PC-3 (cell line): Measurements from ENCODE around the gene TTBK2. TPM values are rescaled to one million over a fixed set of nuclear protein-coding genes. Genes with fewer than 3 reads are reported as not detected.

ENCODE experiments used
- ATAC-seq: fragments of 200-7000 bp; cut with Tn5 transposase; 2 replicates; pipeline ENCODE4 v1.9.1; 2020; ENCODE audit warnings: mild to moderate bottlenecking, moderate library complexity
- BruUV-seq: library from RNA; stranded (reverse); fragments of 400-500 nt; replicated peaks from 2 replicates; lab custom pipeline; 2021; lab: Mats Ljungman, UMichigan
- CTCF ChIA-PET: fragments of 300-600 bp; sonication (Branson Sonifier 250); formaldehyde crosslinking; loops from one replicate; lab custom pipeline; 2022; ENCODE audit warnings: antibody characterized with exemption; lab: Charles Lee
- POLR2A ChIA-PET: fragments of 300-600 bp; sonication (Branson Sonifier 250); formaldehyde crosslinking; loops from one replicate; lab custom pipeline; 2022; ENCODE audit warnings: antibody characterized with exemption; ENCODE audit not compliant: unreplicated experiment; lab: Charles Lee
- DNase-seq: peaks from one replicate; pipeline ENCODE4 v3.0.0-alpha.2; 2015
- H2AFZ ChIP-seq: fragments of 300-600 bp; sonication (generic); 2 replicates; pipeline ENCODE4 v1.6.0; 2016; ENCODE audit warnings: antibody characterized with exemption, low read length
- H3F3A ChIP-seq: fragments of 300-600 bp; sonication (generic); one replicate; pipeline ENCODE4 v1.6.0; 2017; ENCODE audit warnings: antibody characterized with exemption, low read length, control low read depth, mild to moderate bottlenecking; ENCODE audit not compliant: unreplicated experiment
- H3K27ac ChIP-seq: fragments of 300-600 bp; sonication (generic); 2 replicates; pipeline ENCODE4 v1.5.1; 2016; ENCODE audit warnings: mild to moderate bottlenecking, low read length
- H3K27me3 ChIP-seq: fragments of 300-600 bp; sonication (generic); 2 replicates; pipeline ENCODE4 v1.6.1; 2016; ENCODE audit warnings: low read length, mixed read lengths
- H3K36me3 ChIP-seq: fragments of 300-600 bp; sonication (generic); 2 replicates; pipeline ENCODE4 v1.6.1; 2016; ENCODE audit warnings: low read depth, mixed run types, low read length, mixed read lengths
- H3K4me1 ChIP-seq: fragments of 300-600 bp; sonication (generic); 2 replicates; pipeline ENCODE4 v1.5.1; 2016; ENCODE audit warnings: low read length; ENCODE audit not compliant: insufficient read depth
- H3K4me2 ChIP-seq: fragments of 300-600 bp; sonication (generic); 2 replicates; pipeline ENCODE4 v1.6.0; 2016; ENCODE audit warnings: low read length
- H3K4me3 ChIP-seq: fragments of 300-600 bp; sonication (generic); 2 replicates; pipeline ENCODE4 v1.5.1; 2016; ENCODE audit warnings: mild to moderate bottlenecking, low read length, mixed read lengths
- H3K79me2 ChIP-seq: fragments of 300-600 bp; sonication (generic); 2 replicates; pipeline ENCODE4 v1.6.1; 2017; ENCODE audit warnings: low read length, mixed read lengths
- H3K9ac ChIP-seq: fragments of 300-600 bp; sonication (generic); 2 replicates; pipeline ENCODE4 v1.6.0; 2016; ENCODE audit warnings: mild to moderate bottlenecking, low read length
- H3K9me2 ChIP-seq: fragments of 300-600 bp; sonication (generic); replicated peaks from 2 replicates; pipeline ENCODE4 v1.6.1; 2016; ENCODE audit warnings: mixed run types, low read length, mixed read lengths
- H3K9me3 ChIP-seq: fragments of 300-600 bp; sonication (generic); 2 replicates; pipeline ENCODE4 v1.6.1; 2016; ENCODE audit warnings: low read length, mixed read lengths
- H4K20me1 ChIP-seq: fragments of 300-600 bp; sonication (generic); 2 replicates; pipeline ENCODE4 v1.6.1; 2016; ENCODE audit warnings: low read length, mixed read lengths
- CTCF ChIP-seq: fragments of 300-600 bp; sonication (generic); conservative IDR thresholded peaks from 2 replicates; pipeline ENCODE4 v1.5.1; 2017; ENCODE audit warnings: antibody characterized with exemption, low read depth, mild to moderate bottlenecking, low read length
- EZH2 ChIP-seq: fragments of 300-600 bp; sonication (generic); IDR thresholded peaks from one replicate; pipeline ENCODE4 v1.6.1; 2017; ENCODE audit warnings: antibody characterized with exemption, mild to moderate bottlenecking, low read length; ENCODE audit not compliant: unreplicated experiment
- EZH2phosphoT487 ChIP-seq: fragments of 300-600 bp; sonication (generic); IDR thresholded peaks from 2 replicates; pipeline ENCODE4 v1.6.1; 2018; ENCODE audit warnings: mild to moderate bottlenecking, antibody characterized with exemption, low read length, borderline replicate concordance
- intact Hi-C: fragments of 100-400 bp; cut with micrococcal nuclease; formaldehyde crosslinking; loops from 2 replicates; pipeline ENCODE4 v1.9.0; 2023
- total RNA-seq: library from RNA; depleted of rRNA; stranded (reverse); fragments of >200 nt; gene quantifications from 2 replicates; pipeline ENCODE4 v1.2.3, GENCODE V29; 2014

The TTBK2 gene
- total RNA-seq, 1 experiment from 2014 or later, result 3.5 TPM

DNA sequence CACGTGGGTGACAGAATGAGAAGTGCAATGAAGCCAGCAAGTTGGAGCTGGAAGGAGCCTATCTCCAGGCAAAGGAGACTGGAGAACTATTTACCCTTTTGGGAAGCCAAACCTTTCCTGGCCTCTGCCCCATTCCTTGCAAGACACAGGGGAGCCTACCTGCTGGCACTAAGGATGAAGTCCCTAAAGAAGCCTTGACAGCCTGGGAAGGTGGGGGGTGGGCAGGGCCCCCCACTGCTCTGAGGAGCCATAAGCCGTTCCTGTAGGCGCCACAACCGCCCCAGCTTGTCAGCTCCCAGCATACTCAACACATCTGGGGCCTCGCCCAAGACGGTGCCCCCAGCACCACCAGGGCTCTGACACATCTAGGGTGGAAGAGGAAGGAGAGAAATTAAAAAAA, 189.1 kb downstream of the TTBK2 start:
- ATAC-seq (no peak), DNase-seq (no peak)
- Histone ChIP-seq H3K4me1 (peaks cover 8% of the 10 kb centered on the region), H2AFZ (no peak overlapping the region), H3K4me3 (no peak overlapping the region), H4K20me1 (no peaks in the 10 kb centered on the region), H3K9me2 (no peaks in the 10 kb centered on the region), H3K27ac (no peak overlapping the region), H3K4me2 (no peak overlapping the region), H3K79me2 (peaks cover 17% of the 10 kb centered on the region), H3K9me3 (no peaks in the 10 kb centered on the region), H3F3A (no peaks in the 10 kb centered on the region), H3K36me3 (peaks cover 57% of the 10 kb centered on the region), H3K9ac (no peak overlapping the region), H3K27me3 (no peaks in the 10 kb centered on the region)
- intact Hi-C loops, result no loop called here
- BruUV-seq, result no TSS peak
- CTCF ChIA-PET, result no interaction called here
- TF ChIP-seq EZH2 (no peak), EZH2phosphoT487 (no peak), CTCF (no peak)
- POLR2A ChIA-PET, result interaction anchor here (0.6 kb wide), 2 partner anchors 8 to 245 kb away, joined by 6 to 7 read pairs; no protein-coding TSS in a partner anchor

DNA sequence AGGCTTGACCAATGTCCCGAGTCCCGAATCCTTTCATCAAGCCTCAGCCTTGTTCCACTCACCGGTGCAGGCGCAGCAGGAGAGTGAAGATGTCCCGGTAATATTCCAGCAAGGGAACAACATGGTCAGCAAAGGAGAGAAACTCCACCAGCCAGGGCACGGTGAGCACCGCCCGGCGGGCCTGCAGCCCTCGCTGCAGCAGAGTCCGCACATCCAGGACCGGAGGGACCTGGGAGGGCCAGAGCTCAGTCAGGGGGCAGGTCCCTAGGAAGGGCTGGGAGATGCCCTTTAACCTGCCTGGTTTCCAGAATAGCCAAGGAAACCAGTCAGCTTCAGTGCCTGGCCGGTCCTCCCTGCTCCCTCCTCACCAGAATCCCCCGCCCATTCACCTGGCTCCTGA, 190.0 kb downstream of the TTBK2 start:
- Histone ChIP-seq H3K9me3 (no peaks in the 10 kb centered on the region), H3K79me2 (peaks cover 8% of the 10 kb centered on the region), H4K20me1 (no peaks in the 10 kb centered on the region), H2AFZ (no peak overlapping the region), H3K9ac (no peak overlapping the region), H3K4me1 (peaks cover 2% of the 10 kb centered on the region), H3K36me3 (peaks cover 64% of the 10 kb centered on the region), H3F3A (no peaks in the 10 kb centered on the region), H3K4me2 (no peak overlapping the region), H3K27ac (no peak overlapping the region), H3K4me3 (no peak overlapping the region), H3K9me2 (no peaks in the 10 kb centered on the region), H3K27me3 (no peaks in the 10 kb centered on the region)
- TF ChIP-seq EZH2 (no peak), CTCF (no peak), EZH2phosphoT487 (no peak)
- intact Hi-C loops, result no loop called here
- CTCF ChIA-PET, result no interaction called here
- POLR2A ChIA-PET, result interaction anchor here (0.7 kb wide), 1 partner anchor 579 kb away, joined by 5 read pairs; no protein-coding TSS in a partner anchor
- ATAC-seq (no peak), DNase-seq (no peak)
- no TSS peak for BruUV-seq

- DNase-seq, result no peak
- no peak overlapping the region for H2AFZ ChIP-seq
- BruUV-seq, result no TSS peak
- H3K4me1 ChIP-seq, result no peaks in the 10 kb centered on the region
- POLR2A ChIA-PET, result no interaction called here
- no peaks in the 10 kb centered on the region for H3K9me2 ChIP-seq
- intact Hi-C loops, result no loop called here
- no peak for TF ChIP-seq EZH2
- no peak for TF ChIP-seq EZH2phosphoT487
- TF ChIP-seq CTCF, result no peak
- ATAC-seq, result no peak
- CTCF ChIA-PET, result no interaction called here
- no peaks in the 10 kb centered on the region for H3K9me3 ChIP-seq
- H3F3A ChIP-seq, result no peaks in the 10 kb centered on the region
- H3K4me2 ChIP-seq, result no peak overlapping the region
- H3K4me3 ChIP-seq, result no peak overlapping the region
- peaks cover 67% of the 10 kb centered on the region for H3K36me3 ChIP-seq
- H3K27ac ChIP-seq, result no peak overlapping the region
- H3K9ac ChIP-seq, result no peak overlapping the region
- H3K79me2 ChIP-seq, result peaks cover 4% of the 10 kb centered on the region
- no peaks in the 10 kb centered on the region for H3K27me3 ChIP-seq
- no peaks in the 10 kb centered on the region for H4K20me1 ChIP-seq
These were observed 190.4 kb downstream of the TTBK2 start for GRCh38 chr15:42730135-42730534.
